Fibroblast of lung (primary cell): ENCODE data around the gene AK1. TPM values are rescaled to one million over a fixed set of nuclear protein-coding genes. Genes with fewer than 3 reads are reported as not detected.

Experiments used
- DNase-seq, 2 donors: peaks; one replicate each; pipeline versions ENCODE4 v3.0.0 to v3.0.0-alpha.2; 2010; ENCODE audit warnings: low read depth in 2 of 2
- H2AFZ ChIP-seq: 2 replicates; pipeline ENCODE4 v1.5.1; 2012; ENCODE audit warnings: low read length, control low read depth, inconsistent platforms
- H3K27ac ChIP-seq: 2 replicates; pipeline ENCODE4 v1.5.1; 2011; ENCODE audit warnings: low read length, control low read depth; ENCODE audit not compliant: insufficient read depth
- H3K27me3 ChIP-seq: 2 replicates; pipeline ENCODE4 v1.5.1; 2011; ENCODE audit warnings: mild to moderate bottlenecking, low read length; ENCODE audit not compliant: control insufficient read depth, insufficient read depth
- H3K36me3 ChIP-seq: 2 replicates; pipeline ENCODE4 v1.5.1; 2011; ENCODE audit warnings: low read length; ENCODE audit not compliant: control insufficient read depth, insufficient read depth
- H3K4me1 ChIP-seq: 2 replicates; pipeline ENCODE4 v1.5.1; 2011; ENCODE audit warnings: low read length; ENCODE audit not compliant: control insufficient read depth, insufficient read depth; ENCODE audit errors: extremely low read depth
- H3K4me2 ChIP-seq: 2 replicates; pipeline ENCODE4 v1.5.1; 2011; ENCODE audit warnings: low read length, control low read depth; ENCODE audit not compliant: insufficient read depth; ENCODE audit errors: extremely low read depth
- H3K4me3 ChIP-seq, 4 experiments: fragments of 200-600 bp in 1 of 4; sonication (generic) in 1 of 4; replicated peaks in 1 of 4; 2 replicates each; pipeline ENCODE4 v1.5.1; 2011 to 2016; ENCODE audit warnings: low read length in 4 of 4, low read depth in 3 of 4, mild to moderate bottlenecking in 3 of 4, control low read depth in 2 of 4, inconsistent platforms in 1 of 4, mixed read lengths in 1 of 4; ENCODE audit not compliant: insufficient read depth in 1 of 4; ENCODE audit errors: control extremely low read depth in 1 of 4
- H3K79me2 ChIP-seq: 2 replicates; pipeline ENCODE4 v1.5.1; 2012; ENCODE audit warnings: mild to moderate bottlenecking, low read length, inconsistent platforms; ENCODE audit not compliant: control insufficient read depth, insufficient read depth
- H3K9ac ChIP-seq: 2 replicates; pipeline ENCODE4 v1.5.1; 2011; ENCODE audit warnings: mild to moderate bottlenecking, low read length, control low read depth; ENCODE audit not compliant: insufficient read depth
- H3K9me3 ChIP-seq: 2 replicates; pipeline ENCODE4 v1.5.1; 2012; ENCODE audit warnings: low read depth, low read length; ENCODE audit not compliant: control insufficient read depth, insufficient read depth
- H4K20me1 ChIP-seq: 2 replicates; pipeline ENCODE4 v1.5.1; 2011; ENCODE audit warnings: low read length; ENCODE audit not compliant: control insufficient read depth, insufficient read depth; ENCODE audit errors: extremely low read depth
- CTCF ChIP-seq, 2 donors: IDR thresholded peaks in 1 of 2; conservative IDR thresholded peaks in 1 of 2; 1 replicate in 1 of 2; 2 replicates in 1 of 2; pipeline ENCODE4 v1.5.1; 2011 to 2012; ENCODE audit warnings: low read length in 2 of 2, control low read depth in 1 of 2, inconsistent platforms in 1 of 2, low read depth in 1 of 2, mild to moderate bottlenecking in 1 of 2
- EZH2 ChIP-seq: IDR thresholded peaks from 2 replicates; pipeline ENCODE4 v1.5.1; 2012; ENCODE audit warnings: low read length, control low read depth, mild to moderate bottlenecking; ENCODE audit errors: missing control alignments
- polyA plus RNA-seq, 2 donors: library from polyadenylated mRNA; depleted of rRNA in 1 of 2; stranded (reverse) in 1 of 2; unstranded in 1 of 2; fragments of >200 nt; gene quantifications; 2 replicates each; pipeline ENCODE4 v1.2.1, GENCODE V29; 2011 to 2012; ENCODE audit warnings: missing spikeins in 1 of 2
- total RNA-seq: library from RNA; depleted of rRNA; stranded (reverse); fragments of >200 nt; gene quantifications from 2 replicates; pipeline ENCODE4 v1.2.1, GENCODE V29; 2014

Gene AK1
- total and polyA plus RNA-seq, 2 donors (not counting 1 experiment from before 2014, with no cell fraction given), result 47.6 to 73.1 TPM

- no peak for DNase-seq
- Histone ChIP-seq H3K4me3 (no peak overlapping the region), H3K27ac (no peak overlapping the region), H3K4me2 (no peak overlapping the region), H2AFZ (no peak overlapping the region), H4K20me1 (no peaks in the 10 kb centered on the region), H3K9me3 (no peaks in the 10 kb centered on the region), H3K36me3 (peaks cover 7% of the 10 kb centered on the region), H3K79me2 (no peaks in the 10 kb centered on the region), H3K27me3 (no peaks in the 10 kb centered on the region), H3K9ac (no peak overlapping the region), H3K4me1 (peaks cover 28% of the 10 kb centered on the region)
- TF ChIP-seq EZH2 (no peak), CTCF (conservative IDR thresholded peaks at IDR 0.05 in 1 of 2, IDR thresholded peaks at IDR 0.05 in 1 of 2; ENCODE audit: low read depth in 1 of 2, low read length in 2 of 2) (no peak)
Measured at GRCh38 chr9:127905788-127906191, 28.3 kb upstream of the AK1 start.

GRCh38 chr9:127905004-127905728, 27.7 kb upstream of the AK1 start:
- no peak overlapping the region for H3K4me3 ChIP-seq
- no peak overlapping the region for H3K27ac ChIP-seq
- no peak for DNase-seq
- H4K20me1 ChIP-seq, result no peaks in the 10 kb centered on the region
- H2AFZ ChIP-seq, result no peak overlapping the region
- H3K79me2 ChIP-seq, result no peaks in the 10 kb centered on the region
- TF ChIP-seq CTCF (conservative IDR thresholded peaks at IDR 0.05 in 1 of 2, IDR thresholded peaks at IDR 0.05 in 1 of 2; ENCODE audit: low read depth in 1 of 2, low read length in 2 of 2) (no peak), EZH2 (no peak)
- no peaks in the 10 kb centered on the region for H3K9me3 ChIP-seq
- no peaks in the 10 kb centered on the region for H3K27me3 ChIP-seq
- no peak overlapping the region for H3K4me2 ChIP-seq
- H3K36me3 ChIP-seq, result peaks cover 5% of the 10 kb centered on the region
- peaks cover 25% of the 10 kb centered on the region for H3K4me1 ChIP-seq
- no peak overlapping the region for H3K9ac ChIP-seq

GRCh38 chr9:127904561-127905003, 27.1 kb upstream of the AK1 start:
- Histone ChIP-seq H3K9ac (no peak overlapping the region), H3K4me1 (peaks cover 30% of the 10 kb centered on the region), H3K4me3 (no peak overlapping the region), H3K27ac (no peak overlapping the region), H4K20me1 (no peaks in the 10 kb centered on the region), H3K9me3 (no peaks in the 10 kb centered on the region), H3K79me2 (no peaks in the 10 kb centered on the region), H3K27me3 (no peaks in the 10 kb centered on the region), H3K4me2 (no peak overlapping the region), H2AFZ (no peak overlapping the region), H3K36me3 (peaks cover 3% of the 10 kb centered on the region)
- no peak for DNase-seq
- TF ChIP-seq EZH2 (no peak), CTCF (conservative IDR thresholded peaks at IDR 0.05 in 1 of 2, IDR thresholded peaks at IDR 0.05 in 1 of 2; ENCODE audit: low read depth in 1 of 2, low read length in 2 of 2) (no peak)
